K562 (cell line): Measurements from ENCODE around the gene BCKDK. TPM values are rescaled to one million over a fixed set of nuclear protein-coding genes. Genes with fewer than 3 reads are reported as not detected.
A peak's percentile ranks its signal among the peaks of the same experiment; 100 is the strongest.

Experiments used
- CTCF ChIP-seq, 3 experiments: IDR thresholded peaks in 2 of 3; conservative IDR thresholded peaks in 1 of 3; 2 replicates each; pipeline ENCODE4 v1.5.1; 2011 to 2012; ENCODE audit warnings: low read length in 3 of 3, mild to moderate bottlenecking in 3 of 3, control low read depth in 2 of 3, improper control_type of control experiment in 1 of 3, inconsistent platforms in 1 of 3, low read depth in 1 of 3, mixed read lengths in 1 of 3, moderate library complexity in 1 of 3; ENCODE audit not compliant: insufficient read depth in 2 of 3
- ETV5 ChIP-seq: sonication (generic); formaldehyde crosslinking; IDR thresholded peaks from 2 replicates; pipeline ENCODE4 v1.4.0; 2020; ENCODE audit warnings: low read depth, mild to moderate bottlenecking, missing genetic modification reagents
- HIVEP1 ChIP-seq: fragments of 250-450 bp; sonication (Bioruptor Pico); IDR thresholded peaks from 2 replicates; pipeline ENCODE4 v1.4.0; 2020; ENCODE audit warnings: mild to moderate bottlenecking
- MAX ChIP-seq: sonication (generic); formaldehyde crosslinking; IDR thresholded peaks from 2 replicates; pipeline ENCODE4 v1.9.0; 2022; ENCODE audit warnings: mild to moderate bottlenecking, missing genetic modification reagents
- MCM5 ChIP-seq: fragments of 450-650 bp; IDR thresholded peaks from 2 replicates; pipeline ENCODE4 v1.6.1; 2016; ENCODE audit warnings: low read depth
- NCOA1 ChIP-seq: fragments of 450-650 bp; IDR thresholded peaks from 2 replicates; pipeline ENCODE4 v1.6.1; 2016; ENCODE audit warnings: low read depth
- NR2C1 ChIP-seq, 2 experiments: fragments of 450-650 bp; IDR thresholded peaks; 2 replicates each; pipeline ENCODE4 v1.6.1; 2017; ENCODE audit warnings: mild to moderate bottlenecking in 2 of 2, antibody characterized with exemption in 1 of 2, inconsistent platforms in 1 of 2, missing compliant biosample characterization in 1 of 2, missing genetic modification characterization in 1 of 2
- PHB ChIP-seq: fragments of 250-450 bp; sonication (Bioruptor Pico); IDR thresholded peaks from 2 replicates; pipeline ENCODE4 v1.5.0; 2021
- PHF21A ChIP-seq: fragments of 450-650 bp; IDR thresholded peaks from 2 replicates; pipeline ENCODE4 v1.6.1; 2017; ENCODE audit warnings: low read depth, borderline replicate concordance
- PPARD ChIP-seq: fragments of 250-450 bp; sonication (Bioruptor Pico); IDR thresholded peaks from 2 replicates; pipeline ENCODE4 v1.8.0; 2022; ENCODE audit warnings: inconsistent platforms, mild to moderate bottlenecking, moderate library complexity
- SNIP1 ChIP-seq: fragments of 450-650 bp; IDR thresholded peaks from 2 replicates; pipeline ENCODE4 v1.7.1; 2017; ENCODE audit warnings: low read depth, mild to moderate bottlenecking
- ZBTB11 ChIP-seq, 3 experiments: fragments of 200-800 bp in 1 of 3; fragments of 250-450 bp in 1 of 3; fragments of 450-650 bp in 1 of 3; sonication (Bioruptor Pico) in 1 of 3; sonication (Bioruptor generic) in 1 of 3; formaldehyde crosslinking in 1 of 3; IDR thresholded peaks; 2 replicates each; pipeline versions ENCODE4 v1.6.1 to v1.8.0; 2016 to 2022; ENCODE audit warnings: mild to moderate bottlenecking in 2 of 3, missing genetic modification characterization in 2 of 3, missing compliant biosample characterization in 1 of 3, moderate library complexity in 1 of 3
- ZNF133 ChIP-seq: fragments of 250-450 bp; sonication (Bioruptor Pico); IDR thresholded peaks from 2 replicates; pipeline ENCODE4 v1.4.0; 2020; ENCODE audit warnings: mild to moderate bottlenecking
- ZNF354B ChIP-seq: fragments of 250-450 bp; sonication (Bioruptor Pico); IDR thresholded peaks from 2 replicates; pipeline ENCODE4 v1.4.0; 2020
- ZNF584 ChIP-seq: fragments of 200-800 bp; sonication (Bioruptor generic); IDR thresholded peaks from 2 replicates; pipeline ENCODE4 v1.6.1; 2016; ENCODE audit warnings: low read depth, mild to moderate bottlenecking, missing genetic modification characterization, missing compliant biosample characterization
- polyA plus RNA-seq, 8 experiments: library from polyadenylated mRNA; depleted of rRNA in 4 of 8; stranded (reverse) in 5 of 8; unstranded in 3 of 8; fragments of >200 nt; fragmentation: Nextera tagmentation in 2 of 8; fragmentation: Illumina TruSeq in 1 of 8; extraction: Ambion mirVana in 2 of 8; extraction: Trizol in 1 of 8; gene quantifications; 2 replicates each; pipeline versions ENCODE4 v1.2.1 to v1.2.3, GENCODE V29; 2011 to 2014; ENCODE audit warnings: inconsistent platforms in 1 of 8, missing spikeins in 1 of 8
- total RNA-seq, 7 experiments: library from RNA; depleted of rRNA in 6 of 7; stranded (reverse); fragments of >200 nt in 6 of 7; fragmentation: Illumina TruSeq in 2 of 7; extraction: Trizol in 2 of 7; gene quantifications; 2 replicates each; pipeline versions ENCODE4 v1.2.1 to v1.2.3, GENCODE V29; 2011 to 2021; ENCODE audit warnings: low replicate concordance in 1 of 7
- TF ChIP-seq, protein P1 (sequence below): fragments of 450-650 bp; formaldehyde crosslinking; IDR thresholded peaks from 2 replicates; pipeline ENCODE4 v1.4.0; 2020; ENCODE audit warnings: mild to moderate bottlenecking, moderate library complexity

The BCKDK gene
- total and polyA plus RNA-seq, 9 of the 15 experiments (the other 6 are each of a cell fraction or from before 2014, with no cell fraction given): 0.58 to 34.8 (median 13.1) TPM

- TF ChIP-seq, protein P1, sequence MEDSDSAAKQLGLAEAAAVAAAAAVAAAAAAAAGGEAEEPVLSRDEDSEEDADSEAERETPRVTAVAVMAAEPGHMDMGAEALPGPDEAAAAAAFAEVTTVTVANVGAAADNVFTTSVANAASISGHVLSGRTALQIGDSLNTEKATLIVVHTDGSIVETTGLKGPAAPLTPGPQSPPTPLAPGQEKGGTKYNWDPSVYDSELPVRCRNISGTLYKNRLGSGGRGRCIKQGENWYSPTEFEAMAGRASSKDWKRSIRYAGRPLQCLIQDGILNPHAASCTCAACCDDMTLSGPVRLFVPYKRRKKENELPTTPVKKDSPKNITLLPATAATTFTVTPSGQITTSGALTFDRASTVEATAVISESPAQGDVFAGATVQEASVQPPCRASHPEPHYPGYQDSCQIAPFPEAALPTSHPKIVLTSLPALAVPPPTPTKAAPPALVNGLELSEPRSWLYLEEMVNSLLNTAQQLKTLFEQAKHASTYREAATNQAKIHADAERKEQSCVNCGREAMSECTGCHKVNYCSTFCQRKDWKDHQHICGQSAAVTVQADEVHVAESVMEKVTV (CRISPR knock-in tag): no peak
- TF ChIP-seq ETV5 (CRISPR knock-in tag): peak; percentile 13; the same call in 1 of the 2 replicates
- no peak for TF ChIP-seq PHF21A
- peak; percentile 90 for TF ChIP-seq NR2C1 (IDR thresholded peaks at IDR 0.05)
- peak; percentile 93 for TF ChIP-seq NR2C1 (tag; IDR thresholded peaks at IDR 0.05)
- peak; percentile 53 for TF ChIP-seq MAX (CRISPR knock-in tag)
- no peak for TF ChIP-seq ZNF354B (CRISPR knock-in tag)
- no peak for TF ChIP-seq MCM5
- no peak for TF ChIP-seq HIVEP1
- no peak for TF ChIP-seq ZNF133 (CRISPR knock-in tag)
- peak; percentile 98 for TF ChIP-seq NCOA1
- no peak for TF ChIP-seq SNIP1
- TF ChIP-seq PHB (CRISPR knock-in tag): no peak
- TF ChIP-seq CTCF (IDR thresholded peaks at IDR 0.05 in 2 of 3, conservative IDR thresholded peaks at IDR 0.05 in 1 of 3; ENCODE audit: insufficient read depth in 2 of 3, low read depth in 1 of 3, low read length in 3 of 3): no peak
- peak; percentile 94 to 99 (median 98) for TF ChIP-seq ZBTB11 (CRISPR knock-in tag; IDR thresholded peaks at IDR 0.05)
- no peak for TF ChIP-seq ZNF584 (CRISPR knock-in tag)
- no peak for TF ChIP-seq PPARD (CRISPR knock-in tag)
Measured at GRCh38 chr16:31073970-31074813, 34.0 kb upstream of the BCKDK start, which contains the start of the genes ZNF646 and ZNF668 (continued).
